Neural progenitor cell (in vitro differentiated cells): ENCODE measurements around the gene GTF3C4. TPM values are rescaled to one million over a fixed set of nuclear protein-coding genes. Genes with fewer than 3 reads are reported as not detected.

ENCODE experiments used
- DNase-seq: peaks from one replicate; pipeline ENCODE4 v3.0.0-alpha.2; 2016; ENCODE audit warnings: low spot score
- H2AFZ ChIP-seq: fragments of 200-600 bp; sonication (generic); replicated peaks from 2 replicates; pipeline ENCODE4 v1.6.1; 2016; ENCODE audit warnings: antibody characterized with exemption
- H3F3A ChIP-seq: fragments of 200-600 bp; sonication (generic); 2 replicates; pipeline ENCODE4 v1.6.1; 2016; ENCODE audit warnings: antibody characterized with exemption, low read depth
- H3K27ac ChIP-seq: fragments of 200-600 bp; sonication (generic); 2 replicates; pipeline ENCODE4 v1.5.1; 2016; ENCODE audit warnings: mild to moderate bottlenecking
- H3K27me3 ChIP-seq: fragments of 200-600 bp; sonication (generic); 2 replicates; pipeline ENCODE4 v1.6.1; 2016; ENCODE audit warnings: mild to moderate bottlenecking, moderate library complexity
- H3K36me3 ChIP-seq: fragments of 200-600 bp; sonication (generic); 2 replicates; pipeline ENCODE4 v1.5.1; 2016
- H3K4me1 ChIP-seq: fragments of 200-600 bp; sonication (generic); 2 replicates; pipeline ENCODE4 v1.6.1; 2016; ENCODE audit warnings: mixed run types
- H3K4me2 ChIP-seq: fragments of 200-600 bp; sonication (generic); 2 replicates; pipeline ENCODE4 v1.6.1; 2016
- H3K4me3 ChIP-seq: fragments of 200-600 bp; sonication (generic); 2 replicates; pipeline ENCODE4 v1.5.1; 2016
- H3K79me2 ChIP-seq: fragments of 200-600 bp; sonication (generic); 2 replicates; pipeline ENCODE4 v1.6.1; 2016; ENCODE audit warnings: low read depth
- H3K9ac ChIP-seq: fragments of 200-600 bp; sonication (generic); 2 replicates; pipeline ENCODE4 v1.6.1; 2016
- H3K9me3 ChIP-seq: fragments of 200-600 bp; sonication (generic); 2 replicates; pipeline ENCODE4 v1.5.1; 2016; ENCODE audit warnings: low read depth
- H4K20me1 ChIP-seq: fragments of 200-600 bp; sonication (generic); 2 replicates; pipeline ENCODE4 v1.6.1; 2016; ENCODE audit warnings: low read depth
- H3K27ac Mint-ChIP-seq: 3 replicates; pipeline ENCODE4 v1.8.0; 2021; ENCODE audit warnings: mixed read lengths
- H3K27me3 Mint-ChIP-seq: 2 replicates; pipeline ENCODE4 v1.8.0; 2022; ENCODE audit warnings: low read depth, mild to moderate bottlenecking, inconsistent platforms, moderate library complexity, mixed read lengths; ENCODE audit not compliant: insufficient read depth
- H3K36me3 Mint-ChIP-seq: 3 replicates; pipeline ENCODE4 v1.8.0; 2021; ENCODE audit warnings: mixed read lengths
- H3K4me1 Mint-ChIP-seq: 3 replicates; pipeline ENCODE4 v1.8.0; 2021; ENCODE audit warnings: mixed read lengths
- H3K4me3 Mint-ChIP-seq: 3 replicates; pipeline ENCODE4 v1.8.0; 2021; ENCODE audit warnings: mild to moderate bottlenecking, moderate library complexity, mixed read lengths
- H3K9me3 Mint-ChIP-seq: 3 replicates; pipeline ENCODE4 v1.8.0; 2020; ENCODE audit warnings: mixed read lengths
- CTCF ChIP-seq: fragments of 200-600 bp; sonication (generic); IDR thresholded peaks from 2 replicates; pipeline ENCODE4 v1.5.1; 2017; ENCODE audit warnings: antibody characterized with exemption, mild to moderate bottlenecking
- EZH2 ChIP-seq: fragments of 200-600 bp; sonication (generic); IDR thresholded peaks from 2 replicates; pipeline ENCODE4 v1.6.1; 2017; ENCODE audit warnings: antibody characterized with exemption, mild to moderate bottlenecking, moderate library complexity
- EZH2phosphoT487 ChIP-seq: fragments of 200-600 bp; sonication (generic); IDR thresholded peaks from 2 replicates; pipeline ENCODE4 v1.6.1; 2017; ENCODE audit warnings: antibody characterized with exemption
- total RNA-seq: library from RNA; depleted of rRNA; stranded (reverse); fragments of >200 nt; gene quantifications from 2 replicates; pipeline ENCODE4 v1.2.3, GENCODE V29; 2015; ENCODE audit warnings: low replicate concordance

GTF3C4 gene
- total RNA-seq, 1 donor from 2014 or later, result 31.4 TPM

DNA sequence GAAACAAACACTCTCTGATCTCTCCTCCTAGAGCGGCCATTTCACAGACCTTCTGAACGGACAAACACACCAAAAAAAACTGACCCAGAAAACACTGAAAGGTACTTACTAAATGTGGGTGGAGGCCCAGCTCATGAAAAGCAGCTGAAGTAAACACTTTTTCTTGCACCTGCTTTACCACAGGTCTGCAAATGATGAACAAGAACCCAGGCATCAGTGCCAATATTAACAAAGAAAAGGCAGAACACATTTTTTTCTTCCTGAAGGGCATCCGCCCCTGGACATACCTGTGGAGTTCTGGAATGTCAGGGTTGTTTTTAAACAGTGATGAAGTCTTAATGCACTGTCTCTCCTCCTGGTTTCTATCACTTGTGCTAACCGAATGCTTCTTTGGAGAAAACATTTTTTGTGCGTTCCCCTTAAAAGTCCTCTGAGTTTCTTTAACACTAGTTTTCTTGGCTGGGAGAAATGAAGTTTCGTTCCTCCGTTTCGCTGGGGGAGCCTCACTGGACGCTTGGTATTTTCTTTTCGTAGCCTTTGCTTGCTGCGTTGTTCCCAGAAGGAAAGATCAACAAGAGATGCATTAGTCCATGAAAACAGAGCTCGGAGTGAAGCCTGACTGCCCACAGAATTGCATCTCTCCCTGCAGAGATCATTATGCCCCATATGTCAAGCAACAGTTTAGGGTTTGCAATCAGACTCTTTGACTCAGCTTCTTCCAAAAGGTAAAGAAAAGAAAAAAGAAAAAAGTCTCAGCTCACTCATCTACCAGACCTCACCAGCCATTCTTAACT, 7.9 kb upstream of the GTF3C4 start:
- no peak overlapping the region for H3K9ac ChIP-seq
- no peak overlapping the region for H2AFZ ChIP-seq
- H3K27me3 ChIP-seq, result no peaks in the 10 kb centered on the region
- H3K36me3 Mint-ChIP-seq, result peaks cover 7% of the 10 kb centered on the region
- H3K27ac ChIP-seq, result no peak overlapping the region
- TF ChIP-seq EZH2phosphoT487 (no peak), EZH2 (no peak), CTCF (no peak)
- H4K20me1 ChIP-seq, result peaks cover 41% of the 10 kb centered on the region
- no peaks in the 10 kb centered on the region for H3K9me3 Mint-ChIP-seq
- peaks cover 15% of the 10 kb centered on the region for H3F3A ChIP-seq
- H3K9me3 ChIP-seq, result no peaks in the 10 kb centered on the region
- no peak for DNase-seq
- H3K4me1 ChIP-seq, result peaks cover 10% of the 10 kb centered on the region
- no peak overlapping the region for H3K4me3 ChIP-seq
- no peak overlapping the region for H3K4me2 ChIP-seq
- H3K4me3 Mint-ChIP-seq, result no peak overlapping the region
- H3K79me2 ChIP-seq, result peaks cover 42% of the 10 kb centered on the region
- no peak overlapping the region for H3K27ac Mint-ChIP-seq
- H3K27me3 Mint-ChIP-seq, result no peaks in the 10 kb centered on the region
- H3K36me3 ChIP-seq, result peaks cover 5% of the 10 kb centered on the region
- H3K4me1 Mint-ChIP-seq, result no peaks in the 10 kb centered on the region

DNA sequence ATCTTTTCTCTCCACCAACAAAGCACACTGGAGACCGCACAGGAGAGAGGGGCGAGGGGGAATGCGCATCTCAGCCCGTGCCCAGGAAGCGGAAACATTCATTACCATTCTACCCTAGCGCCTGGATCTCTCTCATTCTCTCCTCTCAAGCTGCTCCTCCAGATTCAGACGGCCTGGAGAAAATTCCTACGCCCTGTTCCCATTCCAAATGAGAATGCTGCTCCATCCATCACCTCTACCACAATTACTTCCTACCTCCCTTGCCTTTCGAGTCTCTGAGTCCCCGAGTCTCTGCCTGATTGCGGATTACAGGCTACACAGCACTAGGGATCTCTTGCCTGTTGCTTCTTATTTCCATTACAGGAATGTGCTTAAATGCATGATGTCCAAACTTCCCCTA, 7.1 kb upstream of the GTF3C4 start:
- Histone ChIP-seq H3K27ac (no peak overlapping the region), H3K4me1 (peaks cover 10% of the 10 kb centered on the region), H3K36me3 (peaks cover 5% of the 10 kb centered on the region), H3K4me2 (peak overlapping the region; percentile 40), H3F3A (peaks cover 17% of the 10 kb centered on the region), H3K9ac (no peak overlapping the region), H3K4me3 (no peak overlapping the region), H4K20me1 (peaks cover 41% of the 10 kb centered on the region), H2AFZ (no peak overlapping the region), H3K79me2 (peaks cover 50% of the 10 kb centered on the region), H3K27me3 (no peaks in the 10 kb centered on the region), H3K9me3 (no peaks in the 10 kb centered on the region)
- peaks cover 2% of the 10 kb centered on the region for H3K4me1 Mint-ChIP-seq
- no peak overlapping the region for H3K27ac Mint-ChIP-seq
- H3K9me3 Mint-ChIP-seq, result no peaks in the 10 kb centered on the region
- no peak for TF ChIP-seq EZH2
- no peak for TF ChIP-seq CTCF
- no peak for TF ChIP-seq EZH2phosphoT487
- H3K36me3 Mint-ChIP-seq, result peaks cover 8% of the 10 kb centered on the region
- peak; percentile 49 for DNase-seq
- H3K27me3 Mint-ChIP-seq, result no peaks in the 10 kb centered on the region
- no peak overlapping the region for H3K4me3 Mint-ChIP-seq

DNA sequence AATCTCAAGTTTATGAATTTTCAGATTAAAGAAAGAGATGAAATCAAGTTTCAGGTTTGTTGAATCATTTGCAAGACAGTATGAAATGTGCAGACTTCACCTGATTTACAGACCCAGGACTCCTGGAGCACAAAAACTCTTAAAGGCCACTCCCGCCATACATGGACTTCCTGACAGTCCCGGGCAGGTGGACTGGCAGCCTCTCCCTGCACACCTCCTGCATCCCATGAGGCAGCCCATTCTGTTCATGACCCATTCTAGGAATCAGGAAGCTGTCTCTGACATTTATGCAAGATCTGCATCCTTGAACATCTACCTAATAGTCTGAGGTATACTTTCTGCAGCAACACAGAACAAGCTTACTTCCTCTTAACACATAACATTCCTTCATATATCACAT, 6.4 kb upstream of the GTF3C4 start:
- Histone ChIP-seq H3F3A (peaks cover 22% of the 10 kb centered on the region), H3K4me3 (no peak overlapping the region), H2AFZ (no peak overlapping the region), H3K9ac (no peak overlapping the region), H4K20me1 (peaks cover 41% of the 10 kb centered on the region), H3K4me2 (peak overlapping the region; percentile 40), H3K4me1 (peaks cover 13% of the 10 kb centered on the region), H3K9me3 (no peaks in the 10 kb centered on the region), H3K79me2 (peaks cover 56% of the 10 kb centered on the region), H3K27me3 (no peaks in the 10 kb centered on the region), H3K27ac (no peak overlapping the region), H3K36me3 (no peaks in the 10 kb centered on the region)
- H3K27me3 Mint-ChIP-seq, result no peaks in the 10 kb centered on the region
- DNase-seq, result no peak
- H3K9me3 Mint-ChIP-seq, result no peaks in the 10 kb centered on the region
- H3K36me3 Mint-ChIP-seq, result peaks cover 8% of the 10 kb centered on the region
- H3K4me1 Mint-ChIP-seq, result peaks cover 7% of the 10 kb centered on the region
- no peak overlapping the region for H3K4me3 Mint-ChIP-seq
- TF ChIP-seq EZH2phosphoT487 (no peak), EZH2 (no peak), CTCF (no peak)
- no peak overlapping the region for H3K27ac Mint-ChIP-seq
